HEK293 (cell line): ENCODE results near the gene CA11.

Experiments used
- BCL11B ChIP-seq: fragments of 450-650 bp; formaldehyde crosslinking; IDR thresholded peaks from 2 replicates; pipeline ENCODE4 v1.5.1; 2016; ENCODE audit warnings: low read depth, missing biosample characterization, missing genetic modification characterization
- GLIS1 ChIP-seq: fragments of 450-650 bp; formaldehyde crosslinking; IDR thresholded peaks from 2 replicates; pipeline ENCODE4 v1.5.1; 2016; ENCODE audit warnings: missing biosample characterization, missing genetic modification characterization
- GLIS2 ChIP-seq: fragments of 450-650 bp; formaldehyde crosslinking; IDR thresholded peaks from 2 replicates; pipeline ENCODE4 v1.5.1; 2016; ENCODE audit warnings: missing biosample characterization, missing genetic modification characterization
- KLF10 ChIP-seq: fragments of 450-650 bp; IDR thresholded peaks from 2 replicates; pipeline ENCODE4 v1.5.1; 2018; ENCODE audit warnings: missing biosample characterization, mild to moderate bottlenecking, missing genetic modification characterization
- KLF17 ChIP-seq: fragments of 450-650 bp; formaldehyde crosslinking; IDR thresholded peaks from 2 replicates; pipeline ENCODE4 v1.5.1; 2016; ENCODE audit warnings: missing biosample characterization, missing genetic modification characterization
- PRDM4 ChIP-seq: fragments of 450-650 bp; formaldehyde crosslinking; IDR thresholded peaks from 2 replicates; pipeline ENCODE4 v1.5.1; 2017; ENCODE audit warnings: missing biosample characterization, missing genetic modification characterization
- SCRT1 ChIP-seq: fragments of 450-650 bp; formaldehyde crosslinking; IDR thresholded peaks from 2 replicates; pipeline ENCODE4 v1.5.1; 2016; ENCODE audit warnings: missing biosample characterization, missing genetic modification characterization, borderline replicate concordance
- SCRT2 ChIP-seq: fragments of 450-650 bp; formaldehyde crosslinking; IDR thresholded peaks from 2 replicates; pipeline ENCODE4 v1.5.1; 2016; ENCODE audit warnings: missing biosample characterization, missing genetic modification characterization
- SP3 ChIP-seq: fragments of 450-650 bp; formaldehyde crosslinking; IDR thresholded peaks from 2 replicates; pipeline ENCODE4 v1.5.1; 2016; ENCODE audit warnings: missing biosample characterization, missing genetic modification characterization
- TSHZ1 ChIP-seq: fragments of 450-650 bp; formaldehyde crosslinking; IDR thresholded peaks from 2 replicates; pipeline ENCODE4 v1.5.1; 2016; ENCODE audit warnings: missing biosample characterization, missing genetic modification characterization, borderline replicate concordance
- YY1 ChIP-seq: fragments of 450-650 bp; formaldehyde crosslinking; IDR thresholded peaks from 2 replicates; pipeline ENCODE4 v1.5.1; 2018; ENCODE audit warnings: missing biosample characterization, missing genetic modification characterization
- YY2 ChIP-seq: fragments of 450-650 bp; formaldehyde crosslinking; IDR thresholded peaks from 2 replicates; pipeline ENCODE4 v1.5.1; 2016; ENCODE audit warnings: missing biosample characterization, missing genetic modification characterization
- ZBTB17 ChIP-seq: fragments of 450-650 bp; formaldehyde crosslinking; IDR thresholded peaks from 2 replicates; pipeline ENCODE4 v1.5.1; 2016; ENCODE audit warnings: missing biosample characterization, missing genetic modification characterization
- ZBTB21 ChIP-seq: fragments of 450-650 bp; formaldehyde crosslinking; IDR thresholded peaks from 2 replicates; pipeline ENCODE4 v1.5.1; 2017; ENCODE audit warnings: missing biosample characterization, missing genetic modification characterization
- ZBTB48 ChIP-seq: fragments of 450-650 bp; formaldehyde crosslinking; IDR thresholded peaks from 2 replicates; pipeline ENCODE4 v1.5.1; 2016; ENCODE audit warnings: missing biosample characterization, missing genetic modification characterization
- ZEB2 ChIP-seq: fragments of 450-650 bp; formaldehyde crosslinking; IDR thresholded peaks from 2 replicates; pipeline ENCODE4 v1.5.1; 2016; ENCODE audit warnings: missing biosample characterization, missing genetic modification characterization
- ZFP3 ChIP-seq: fragments of 450-650 bp; formaldehyde crosslinking; IDR thresholded peaks from 2 replicates; pipeline ENCODE4 v1.5.1; 2016; ENCODE audit warnings: low read depth, missing biosample characterization, missing genetic modification characterization
- ZNF114 ChIP-seq: fragments of 450-650 bp; formaldehyde crosslinking; IDR thresholded peaks from 2 replicates; pipeline ENCODE4 v1.5.0; 2017; ENCODE audit warnings: missing biosample characterization, missing genetic modification characterization
- ZNF132 ChIP-seq: fragments of 450-650 bp; formaldehyde crosslinking; IDR thresholded peaks from 2 replicates; pipeline ENCODE4 v1.5.1; 2017; ENCODE audit warnings: missing biosample characterization, missing genetic modification characterization, borderline replicate concordance
- ZNF140 ChIP-seq: fragments of 450-650 bp; formaldehyde crosslinking; IDR thresholded peaks from 2 replicates; pipeline ENCODE4 v1.5.1; 2016; ENCODE audit warnings: missing biosample characterization, missing genetic modification characterization
- ZNF146 ChIP-seq: fragments of 450-650 bp; formaldehyde crosslinking; IDR thresholded peaks from 2 replicates; pipeline ENCODE4 v1.5.1; 2016; ENCODE audit warnings: missing biosample characterization, missing genetic modification characterization
- ZNF16 ChIP-seq: fragments of 450-650 bp; formaldehyde crosslinking; IDR thresholded peaks from 2 replicates; pipeline ENCODE4 v1.5.1; 2016; ENCODE audit warnings: low read depth, missing biosample characterization, missing genetic modification characterization
- ZNF18 ChIP-seq: fragments of 450-650 bp; formaldehyde crosslinking; IDR thresholded peaks from 2 replicates; pipeline ENCODE4 v1.5.1; 2016; ENCODE audit warnings: missing biosample characterization, missing genetic modification characterization
- ZNF211 ChIP-seq: fragments of 450-650 bp; formaldehyde crosslinking; IDR thresholded peaks from 2 replicates; pipeline ENCODE4 v1.5.1; 2016; ENCODE audit warnings: low read depth, missing biosample characterization, missing genetic modification characterization
- ZNF239 ChIP-seq: fragments of 450-650 bp; formaldehyde crosslinking; IDR thresholded peaks from 2 replicates; pipeline ENCODE4 v1.5.1; 2016; ENCODE audit warnings: missing biosample characterization, missing genetic modification characterization
- ZNF311 ChIP-seq: fragments of 450-650 bp; formaldehyde crosslinking; IDR thresholded peaks from 2 replicates; pipeline ENCODE4 v1.5.1; 2017; ENCODE audit warnings: missing biosample characterization, missing genetic modification characterization, borderline replicate concordance
- ZNF514 ChIP-seq: fragments of 450-650 bp; formaldehyde crosslinking; IDR thresholded peaks from 2 replicates; pipeline ENCODE4 v1.5.1; 2016; ENCODE audit warnings: missing biosample characterization, missing genetic modification characterization
- ZNF561 ChIP-seq: fragments of 450-650 bp; IDR thresholded peaks from 2 replicates; pipeline ENCODE4 v1.5.1; 2018; ENCODE audit warnings: missing biosample characterization, missing genetic modification characterization, borderline replicate concordance
- ZNF571 ChIP-seq: fragments of 450-650 bp; formaldehyde crosslinking; IDR thresholded peaks from 2 replicates; pipeline ENCODE4 v1.5.0; 2017; ENCODE audit warnings: missing biosample characterization, missing genetic modification characterization
- ZNF596 ChIP-seq: fragments of 450-650 bp; IDR thresholded peaks from 2 replicates; pipeline ENCODE4 v1.5.0; 2018; ENCODE audit warnings: missing biosample characterization, mild to moderate bottlenecking, missing genetic modification characterization, moderate library complexity
- ZNF660 ChIP-seq: fragments of 450-650 bp; IDR thresholded peaks from 2 replicates; pipeline ENCODE4 v1.5.1; 2018; ENCODE audit warnings: missing biosample characterization, mild to moderate bottlenecking, missing genetic modification characterization
- ZNF707 ChIP-seq: fragments of 450-650 bp; formaldehyde crosslinking; IDR thresholded peaks from 2 replicates; pipeline ENCODE4 v1.5.1; 2016; ENCODE audit warnings: missing biosample characterization, missing genetic modification characterization
- ZNF768 ChIP-seq: fragments of 450-650 bp; formaldehyde crosslinking; IDR thresholded peaks from 2 replicates; pipeline ENCODE4 v1.5.1; 2018; ENCODE audit warnings: missing biosample characterization, mild to moderate bottlenecking, missing genetic modification characterization
- ZNF785 ChIP-seq: fragments of 450-650 bp; formaldehyde crosslinking; IDR thresholded peaks from 2 replicates; pipeline ENCODE4 v1.5.1; 2016; ENCODE audit warnings: missing biosample characterization, missing genetic modification characterization
- ZNF843 ChIP-seq: fragments of 450-650 bp; formaldehyde crosslinking; IDR thresholded peaks from 2 replicates; pipeline ENCODE4 v1.5.1; 2016; ENCODE audit warnings: missing biosample characterization, missing genetic modification characterization
- ZXDB ChIP-seq: fragments of 450-650 bp; formaldehyde crosslinking; IDR thresholded peaks from 2 replicates; pipeline ENCODE4 v1.5.1; 2016; ENCODE audit warnings: missing biosample characterization, missing genetic modification characterization

The CA11 gene

GRCh38 chr19:48624067-48624594, 21.9 kb downstream of the CA11 start (continued):
- TF ChIP-seq ZEB2 (0 out of 2 replicates have a peak, but pooled peaks have one; percentile 9), ZNF146 (tag by site-specific recombination) (no peak), ZNF140 (tag by site-specific recombination) (no peak), ZNF707 (tag by site-specific recombination) (no peak), ZNF514 (tag by site-specific recombination) (no peak), YY2 (tag by site-specific recombination) (peak; percentile 92), ZNF18 (tag by site-specific recombination) (no peak), ZNF114 (tag by site-specific recombination) (no peak), ZNF768 (tag by site-specific recombination) (no peak), SP3 (tag by site-specific recombination) (peak; percentile 98), ZXDB (peak; percentile 75), ZNF785 (tag by site-specific recombination) (no peak), ZBTB21 (tag by site-specific recombination) (no peak), GLIS1 (tag by site-specific recombination) (peak; percentile 75), ZNF211 (tag by site-specific recombination) (no peak), TSHZ1 (no peak), KLF10 (tag by site-specific recombination) (peak; percentile 100), ZNF660 (tag by site-specific recombination) (peak; percentile 38; the same call in 1 of the 2 replicates), SCRT1 (no peak), ZBTB48 (no peak), BCL11B (tag by site-specific recombination) (no peak), GLIS2 (tag by site-specific recombination) (peak; percentile 89), ZNF843 (tag by site-specific recombination) (no peak), ZFP3 (tag by site-specific recombination) (no peak), ZNF311 (tag by site-specific recombination) (no peak), YY1 (peak; percentile 96), ZNF132 (tag by site-specific recombination) (no peak), ZNF561 (tag by site-specific recombination) (0 out of 2 replicates have a peak, but pooled peaks have one; percentile 31), ZNF239 (tag by site-specific recombination) (no peak), KLF17 (tag by site-specific recombination) (no peak), ZBTB17 (tag by site-specific recombination) (peak; percentile 72), SCRT2 (tag by site-specific recombination) (no peak), PRDM4 (no peak), ZNF571 (tag by site-specific recombination) (no peak), ZNF16 (tag by site-specific recombination) (no peak), ZNF596 (tag by site-specific recombination) (no peak)
